GM12865 (cell line): ENCODE results near the gene KRTAP3-1.

Source experiments
- DNase-seq: peaks from one replicate; pipeline ENCODE4 v3.0.0; 2010; ENCODE audit warnings: low read depth
- H3K4me3 ChIP-seq: 2 replicates; pipeline ENCODE4 v1.5.1; 2011; ENCODE audit warnings: mild to moderate bottlenecking, low read depth, low read length, control low read depth
- TF ChIP-seq, protein P1 (sequence below): IDR thresholded peaks from 2 replicates; pipeline ENCODE4 v1.5.1; 2011; ENCODE audit warnings: low read length, control low read depth, low read depth, inconsistent platforms; ENCODE audit not compliant: insufficient read depth; ENCODE audit errors: missing control alignments

Gene KRTAP3-1

DNA sequence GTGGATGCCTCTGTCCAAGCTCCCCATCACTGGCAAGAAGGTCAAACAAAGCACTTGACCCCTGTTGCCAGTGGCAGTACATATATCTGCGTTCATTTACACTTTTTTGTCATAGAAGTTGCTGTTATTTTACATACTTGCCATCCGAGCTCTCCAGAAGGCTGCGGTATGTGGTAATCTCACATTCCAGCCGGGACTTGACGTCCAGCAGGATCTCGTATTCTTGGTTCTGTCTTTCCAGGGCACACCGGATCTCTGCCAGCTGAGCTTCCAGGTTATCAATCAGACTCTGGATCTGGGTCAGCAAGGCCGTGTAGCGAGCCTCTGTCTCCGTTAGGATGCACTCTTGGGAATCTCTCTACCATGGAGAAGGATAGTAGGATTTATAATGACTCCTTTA, 48.8 kb downstream of the KRTAP3-1 start:
- no peak for DNase-seq
- TF ChIP-seq, protein P1, sequence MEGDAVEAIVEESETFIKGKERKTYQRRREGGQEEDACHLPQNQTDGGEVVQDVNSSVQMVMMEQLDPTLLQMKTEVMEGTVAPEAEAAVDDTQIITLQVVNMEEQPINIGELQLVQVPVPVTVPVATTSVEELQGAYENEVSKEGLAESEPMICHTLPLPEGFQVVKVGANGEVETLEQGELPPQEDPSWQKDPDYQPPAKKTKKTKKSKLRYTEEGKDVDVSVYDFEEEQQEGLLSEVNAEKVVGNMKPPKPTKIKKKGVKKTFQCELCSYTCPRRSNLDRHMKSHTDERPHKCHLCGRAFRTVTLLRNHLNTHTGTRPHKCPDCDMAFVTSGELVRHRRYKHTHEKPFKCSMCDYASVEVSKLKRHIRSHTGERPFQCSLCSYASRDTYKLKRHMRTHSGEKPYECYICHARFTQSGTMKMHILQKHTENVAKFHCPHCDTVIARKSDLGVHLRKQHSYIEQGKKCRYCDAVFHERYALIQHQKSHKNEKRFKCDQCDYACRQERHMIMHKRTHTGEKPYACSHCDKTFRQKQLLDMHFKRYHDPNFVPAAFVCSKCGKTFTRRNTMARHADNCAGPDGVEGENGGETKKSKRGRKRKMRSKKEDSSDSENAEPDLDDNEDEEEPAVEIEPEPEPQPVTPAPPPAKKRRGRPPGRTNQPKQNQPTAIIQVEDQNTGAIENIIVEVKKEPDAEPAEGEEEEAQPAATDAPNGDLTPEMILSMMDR, result no peak
- no peak overlapping the region for H3K4me3 ChIP-seq
